ENCODE measurements around the gene GATA1. TPM values are rescaled to one million over a fixed set of nuclear protein-coding genes. Genes with fewer than 3 reads are reported as not detected.
"Not testable (repeated sequence)": the region's sequence is repeated elsewhere in the genome, so short reads cannot be mapped to it uniquely, and the experiment has no call there.

The GATA1 gene
- total RNA-seq, 1 experiment from 2014 or later: 0.34 TPM

DNA sequence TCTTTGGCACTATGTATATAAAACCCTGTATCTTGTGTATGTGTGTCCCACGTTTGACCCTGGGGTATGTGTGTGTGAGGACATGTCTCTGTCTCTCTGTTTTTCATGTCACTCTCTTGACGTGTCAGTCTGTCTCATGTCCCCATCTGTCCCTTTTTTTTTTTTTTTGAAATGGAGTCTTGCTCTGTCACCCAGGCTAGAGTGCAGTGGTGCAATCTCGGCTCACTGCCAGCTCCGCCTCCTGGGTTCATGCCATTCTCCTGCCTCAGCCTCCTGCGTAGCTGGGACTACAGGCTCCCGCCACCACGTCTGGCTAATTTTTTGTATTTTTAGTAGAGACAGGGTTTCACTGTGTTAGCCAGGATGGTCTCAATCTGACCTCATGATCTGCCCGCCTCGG is 33.0 kb downstream of the GATA1 start:
- H3K79me2 ChIP-seq (ENCODE audit: insufficient read depth, low read length); H4K20me1 ChIP-seq (ENCODE audit: insufficient read depth); H3K9me3 ChIP-seq (ENCODE audit: control insufficient read depth in 1 of 2, insufficient read depth in 1 of 2, low read depth in 1 of 2, low read length in 2 of 2); H3K9me2 ChIP-seq (ENCODE audit: insufficient read depth); BruUV-seq (replicated peaks); H3K27ac ChIP-seq (ENCODE audit: low read depth, low read length); H2AFZ ChIP-seq (ENCODE audit: low read depth, low read length, poor library complexity, severe bottlenecking); RAD21 ChIA-PET (ENCODE audit: low non-redundant PET in 1 of 2, low total read pairs in 2 of 2, uncharacterized antibody in 2 of 2, unreplicated experiment in 2 of 2); POLR2A ChIA-PET; intact Hi-C loops (cut with micrococcal nuclease); CTCF ChIA-PET; H3K4me3 ChIP-seq (replicated peaks in 1 of 2; ENCODE audit: low read depth in 1 of 2, low read length in 2 of 2); H3K27me3 ChIP-seq (ENCODE audit: insufficient read depth, low read length); H3K36me3 ChIP-seq (ENCODE audit: control insufficient read depth in 1 of 2, insufficient read depth in 2 of 2, low read length in 2 of 2); ATAC-seq; H3K4me2 ChIP-seq (ENCODE audit: low read length); DNase-seq (ENCODE audit: low read depth, low spot score); H3K9ac ChIP-seq (ENCODE audit: low read length); H3K4me1 ChIP-seq (ENCODE audit: control insufficient read depth in 1 of 2, insufficient read depth in 2 of 2, low read length in 2 of 2): not testable (repeated sequence)

DNA sequence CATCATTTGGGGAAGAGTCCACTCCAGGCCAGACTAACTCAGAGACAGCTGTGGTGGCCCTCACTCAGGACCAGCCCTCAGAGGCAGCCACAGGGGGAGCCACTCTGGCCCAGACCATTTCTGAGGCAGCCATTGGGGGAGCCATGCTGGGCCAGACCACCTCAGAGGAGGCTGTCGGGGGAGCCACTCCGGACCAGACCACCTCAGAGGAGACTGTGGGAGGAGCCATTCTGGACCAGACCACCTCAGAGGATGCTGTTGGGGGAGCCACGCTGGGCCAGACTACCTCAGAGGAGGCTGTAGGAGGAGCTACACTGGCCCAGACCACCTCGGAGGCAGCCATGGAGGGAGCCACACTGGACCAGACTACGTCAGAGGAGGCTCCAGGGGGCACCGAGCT is 36.7 kb downstream of the GATA1 start:
- no peak for ATAC-seq

More for the DNA sequence above, 36.7 kb downstream of the GATA1 start:
- no peak for DNase-seq (ENCODE audit: low read depth, low spot score)
- no peaks in the 10 kb centered on the region for H3K27me3 ChIP-seq (ENCODE audit: insufficient read depth, low read length)
- no peaks in the 10 kb centered on the region for H3K4me1 ChIP-seq (ENCODE audit: control insufficient read depth in 1 of 2, insufficient read depth in 2 of 2, low read length in 2 of 2)
- no peak overlapping the region for H3K4me3 ChIP-seq (replicated peaks in 1 of 2; ENCODE audit: low read depth in 1 of 2, low read length in 2 of 2)
- H3K36me3 ChIP-seq (ENCODE audit: control insufficient read depth in 1 of 2, insufficient read depth in 2 of 2, low read length in 2 of 2): no peaks in the 10 kb centered on the region
- no peaks in the 10 kb centered on the region for H3K9me2 ChIP-seq (ENCODE audit: insufficient read depth)
- no peaks in the 10 kb centered on the region for H3K79me2 ChIP-seq (ENCODE audit: insufficient read depth, low read length)
- H4K20me1 ChIP-seq (ENCODE audit: insufficient read depth): no peaks in the 10 kb centered on the region
- BruUV-seq (replicated peaks): TSS peak; percentile 63
- no peak overlapping the region for H2AFZ ChIP-seq (ENCODE audit: low read depth, low read length, poor library complexity, severe bottlenecking)
- H3K4me2 ChIP-seq (ENCODE audit: low read length): no peak overlapping the region
- RAD21 ChIA-PET (ENCODE audit: low non-redundant PET in 1 of 2, low total read pairs in 2 of 2, uncharacterized antibody in 2 of 2, unreplicated experiment in 2 of 2): no interaction called here
- H3K27ac ChIP-seq (ENCODE audit: low read depth, low read length): no peak overlapping the region
- CTCF ChIA-PET: no interaction called here
- intact Hi-C loops (cut with micrococcal nuclease): no loop called here
- TF ChIP-seq POLR2AphosphoS5 (IDR thresholded peaks at IDR 0.05; ENCODE audit: low read depth, low read length) (no peak), CEBPB (IDR thresholded peaks at IDR 0.05; ENCODE audit: low read depth) (no peak), YY1 (IDR thresholded peaks at IDR 0.05; ENCODE audit: extremely low read depth, insufficient replicate concordance, low read depth, low read length) (no peak), SP1 (IDR thresholded peaks at IDR 0.05; ENCODE audit: low read depth) (no peak), ELF1 (IDR thresholded peaks at IDR 0.05; ENCODE audit: borderline replicate concordance, low read depth) (no peak), ZNF274 (IDR thresholded peaks at IDR 0.05; ENCODE audit: low read depth, low read length) (no peak), FOSL1 (IDR thresholded peaks at IDR 0.05; ENCODE audit: low read depth) (no peak), EZH2phosphoT487 (IDR thresholded peaks at IDR 0.05; ENCODE audit: borderline replicate concordance) (no peak)
- H3K9ac ChIP-seq (ENCODE audit: low read length): no peak overlapping the region
- POLR2A ChIA-PET: interaction anchor here (0.5 kb wide), 1 partner anchor 63 kb away, joined by 3 read pairs; no protein-coding TSS in a partner anchor
- no peaks in the 10 kb centered on the region for H3K9me3 ChIP-seq (ENCODE audit: control insufficient read depth in 1 of 2, insufficient read depth in 1 of 2, low read depth in 1 of 2, low read length in 2 of 2)
